GM19043 (cell line): ENCODE data around the gene ADTRP.

ENCODE experiments used
- ATAC-seq: cut with Tn5 transposase; IDR thresholded peaks from one replicate; pipeline ENCODE4 v1.9.1; 2021; ENCODE audit warnings: low read depth; ENCODE audit not compliant: unreplicated experiment

ADTRP gene

DNA sequence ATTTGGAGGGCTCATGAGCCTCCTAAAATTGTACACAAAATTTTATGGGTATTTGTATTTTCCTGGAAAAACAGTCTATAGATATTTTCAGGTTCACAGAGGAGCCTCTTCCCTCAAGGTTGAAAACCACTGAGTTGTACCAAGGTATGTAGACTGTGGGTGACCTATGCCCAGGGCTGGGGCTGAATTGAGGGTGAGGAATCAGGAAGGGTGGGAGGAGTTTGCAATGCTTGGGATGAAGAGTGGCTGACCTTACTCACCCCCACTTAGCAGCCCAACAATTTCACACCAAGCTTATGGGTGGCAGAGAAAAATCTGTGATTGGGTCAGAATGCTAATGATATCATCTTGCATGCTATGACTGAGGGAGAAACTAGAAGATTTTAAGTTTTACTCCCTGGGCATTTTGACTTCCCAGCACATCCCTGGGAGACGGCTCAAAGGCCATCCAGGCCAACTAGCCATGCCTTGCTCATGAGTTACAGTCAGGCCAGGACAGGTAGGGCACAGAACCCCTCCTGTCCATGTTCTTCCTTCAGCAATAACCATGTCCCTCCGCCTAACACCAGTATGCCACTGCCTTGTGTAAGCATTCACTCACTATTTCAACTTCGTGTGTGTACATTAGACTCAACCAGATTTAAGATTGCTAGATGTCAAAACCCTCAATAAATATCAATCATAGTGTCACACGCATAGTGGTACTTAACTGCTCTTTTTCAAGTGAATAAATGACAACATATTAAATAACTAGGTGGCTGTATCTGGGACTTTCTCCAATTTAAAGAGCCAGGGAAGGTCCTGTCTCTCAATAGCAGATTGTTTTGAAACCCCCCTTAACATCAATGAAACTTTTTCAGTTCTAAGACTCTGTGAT is 16.6 kb downstream of the ADTRP start:
- no peak for ATAC-seq

DNA sequence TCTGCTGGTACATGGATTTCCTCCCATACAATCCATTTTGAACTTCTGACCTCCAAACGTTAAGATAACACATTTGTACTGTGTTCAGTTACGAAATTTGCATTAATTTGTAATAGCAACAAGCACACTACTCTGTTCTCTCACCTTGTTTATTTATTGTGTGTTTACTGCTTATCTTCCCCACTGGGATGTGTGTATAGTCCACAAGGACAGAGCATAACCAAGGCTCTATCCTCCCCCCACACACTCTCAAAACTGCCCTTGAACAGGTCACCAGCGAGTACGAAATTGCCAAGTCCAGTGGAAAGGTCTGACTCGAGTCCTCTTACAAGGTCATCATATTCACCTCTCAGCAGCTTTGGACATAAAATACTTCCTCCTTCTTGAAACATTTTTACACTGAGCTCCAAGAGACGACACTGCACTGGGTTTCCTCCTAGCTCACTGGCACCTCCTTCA is 18.6 kb downstream of the ADTRP start:
- no peak for ATAC-seq

DNA sequence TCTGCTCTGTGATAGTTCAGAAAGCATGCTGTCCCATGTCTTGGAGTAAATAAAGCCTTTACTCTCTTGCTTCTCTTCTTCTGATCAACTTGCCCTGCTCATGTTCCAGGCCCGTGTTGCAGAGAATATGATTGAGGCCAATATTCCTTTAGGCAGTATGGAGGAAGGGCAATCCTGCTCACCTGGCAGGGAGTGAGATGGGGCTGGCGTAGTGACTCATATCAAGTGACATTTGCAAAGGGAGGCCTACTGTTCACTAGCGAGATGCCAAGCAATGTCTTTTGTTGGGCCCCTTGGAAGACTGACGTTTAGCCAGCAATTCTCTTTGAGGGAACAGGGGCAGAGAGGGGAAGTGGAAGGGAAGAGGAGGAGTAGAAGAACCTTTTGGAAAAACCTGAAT is 19.7 kb downstream of the ADTRP start:
- ATAC-seq: no peak

DNA sequence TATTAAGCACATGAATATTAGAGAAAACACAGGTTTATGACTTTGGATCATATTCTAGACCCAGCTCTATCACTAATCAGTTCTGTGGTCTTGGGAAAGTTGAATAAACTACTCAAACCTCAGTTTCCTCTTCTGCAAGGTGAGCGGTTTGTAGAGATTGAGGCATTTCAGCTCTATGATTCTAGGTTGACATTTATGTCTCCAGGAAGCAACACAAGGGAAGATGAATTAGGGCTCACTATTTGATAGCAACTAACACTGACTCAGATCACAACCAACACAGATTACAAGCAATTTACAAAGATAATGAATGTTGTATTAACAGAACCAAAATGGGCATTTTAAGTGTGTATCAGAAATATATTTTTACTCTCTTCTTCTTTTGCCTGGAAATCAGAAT is 21.9 kb downstream of the ADTRP start:
- no peak for ATAC-seq

DNA sequence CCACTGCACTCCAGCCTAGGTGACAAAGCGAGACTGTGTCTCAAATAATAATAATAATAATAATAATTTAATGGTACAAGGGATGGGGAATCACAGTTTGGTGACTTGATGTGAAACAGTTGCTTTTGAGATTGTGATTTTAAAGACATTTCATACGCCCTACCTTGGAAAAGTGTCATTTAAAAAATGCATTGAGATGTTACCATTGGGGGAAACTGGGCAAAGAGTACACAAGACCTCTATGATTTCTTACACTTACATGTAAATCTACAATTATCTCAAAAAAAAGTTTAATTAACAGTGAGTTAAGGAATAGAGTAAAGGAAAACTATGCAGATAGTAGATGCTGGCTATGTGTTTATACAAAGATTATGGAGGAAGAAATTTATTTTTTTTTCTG is 22.3 kb downstream of the ADTRP start:
- no peak for ATAC-seq

DNA sequence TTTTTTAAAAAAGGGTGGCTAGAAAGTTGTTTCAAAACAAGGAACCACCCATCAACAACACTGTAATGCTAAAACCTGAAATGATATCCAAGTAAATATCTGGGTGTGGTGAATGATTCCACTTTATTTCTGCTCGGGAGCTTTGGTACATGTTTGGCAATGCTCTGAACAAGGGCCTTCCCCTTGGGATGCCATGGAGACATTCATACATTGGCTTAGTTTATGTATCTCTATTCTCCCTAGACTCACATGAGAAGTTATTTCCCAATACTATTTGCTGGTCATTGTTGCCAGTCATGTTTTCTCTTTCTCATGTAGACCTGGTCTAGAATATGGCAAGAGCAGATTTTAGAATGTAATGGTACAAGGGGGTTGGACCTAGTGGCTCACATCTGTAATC is 22.9 kb downstream of the ADTRP start:
- ATAC-seq: no peak

DNA sequence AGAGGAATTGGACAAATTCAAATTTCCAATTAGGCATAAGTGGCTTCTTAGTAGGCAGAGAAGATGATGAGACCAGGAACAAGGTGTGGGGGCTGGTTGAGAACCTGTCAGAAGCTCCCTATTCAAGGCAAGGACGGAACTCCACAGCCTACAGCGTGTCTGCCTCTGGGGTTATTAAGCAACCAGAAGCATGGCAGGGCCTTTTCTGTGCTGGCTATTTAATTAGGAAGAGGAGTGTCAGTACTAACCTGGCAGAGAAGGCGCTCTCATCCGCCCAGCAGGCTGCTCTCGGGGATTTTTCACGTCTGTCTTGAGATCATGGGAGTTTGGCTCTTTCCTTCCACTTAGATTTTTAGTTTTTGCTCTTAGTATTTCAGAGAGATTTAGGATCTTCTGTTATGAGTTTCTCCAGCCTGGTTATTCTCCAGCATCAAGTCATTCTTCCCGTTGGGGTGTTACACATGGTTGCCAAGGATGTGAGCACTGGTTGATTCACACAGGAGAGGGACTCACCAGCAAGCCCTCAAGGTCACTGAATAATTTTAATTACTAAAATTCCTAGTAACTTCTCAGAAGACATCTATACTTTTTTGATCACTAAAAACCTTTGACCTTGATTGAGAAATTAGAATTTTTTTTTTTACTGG is 23.9 kb downstream of the ADTRP start:
- ATAC-seq: no peak

DNA sequence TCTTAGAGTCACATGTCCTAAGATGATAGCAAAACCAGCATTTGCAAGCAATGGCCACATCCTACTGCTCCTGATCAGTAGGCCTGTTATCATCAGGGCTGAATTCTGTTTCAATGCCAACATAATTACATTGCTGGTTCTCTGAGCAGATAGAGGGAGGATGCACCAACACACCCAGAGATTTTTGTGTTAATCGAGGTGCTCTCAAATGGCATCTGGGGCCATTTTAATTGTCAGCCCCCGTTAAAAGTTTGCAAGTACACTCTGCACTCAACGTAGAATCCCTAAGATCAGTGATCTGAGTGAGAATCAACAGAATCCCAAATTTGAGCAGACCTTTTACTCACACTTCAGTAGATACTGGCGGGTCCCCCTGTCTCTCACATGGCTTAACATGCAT is 24.8 kb downstream of the ADTRP start:
- no peak for ATAC-seq

DNA sequence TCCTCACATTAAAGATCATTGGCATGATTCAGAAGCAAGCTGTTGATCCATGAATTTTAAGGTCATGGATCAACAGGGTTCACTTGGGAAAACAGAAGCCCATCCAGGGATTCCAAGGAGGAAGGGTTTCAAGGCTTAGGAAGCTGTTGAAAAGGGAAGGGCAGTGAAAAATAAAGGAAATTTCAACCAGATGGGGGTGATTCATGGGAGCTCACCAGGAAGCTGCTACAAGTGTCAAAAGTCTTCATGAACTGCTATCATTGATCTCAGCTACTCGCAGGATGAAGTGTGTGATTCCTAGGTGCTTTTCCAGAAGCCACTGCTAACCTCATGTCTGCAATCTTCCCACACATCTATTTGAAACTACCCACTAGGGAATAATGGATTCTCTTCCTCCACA is 26.2 kb downstream of the ADTRP start:
- ATAC-seq: no peak

DNA sequence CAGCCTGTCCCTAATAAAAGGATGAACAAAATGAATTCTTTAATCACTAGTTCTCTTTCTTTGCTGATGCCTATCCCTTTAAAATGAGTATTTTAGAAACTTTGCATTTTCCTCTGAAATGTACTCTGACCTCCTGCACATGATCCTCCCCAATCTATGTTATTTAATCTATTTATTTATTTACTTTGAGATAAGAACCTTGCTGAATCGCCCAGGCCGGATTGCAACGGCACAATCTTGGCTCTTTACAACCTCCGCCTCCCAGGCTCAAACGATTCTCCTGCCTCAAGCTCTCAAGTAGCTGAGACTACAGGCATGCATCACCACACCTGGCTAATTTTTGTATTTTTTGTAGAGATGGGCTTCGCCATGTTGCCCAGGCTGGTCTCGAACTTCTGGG is 27.9 kb downstream of the ADTRP start:
- no peak for ATAC-seq

DNA sequence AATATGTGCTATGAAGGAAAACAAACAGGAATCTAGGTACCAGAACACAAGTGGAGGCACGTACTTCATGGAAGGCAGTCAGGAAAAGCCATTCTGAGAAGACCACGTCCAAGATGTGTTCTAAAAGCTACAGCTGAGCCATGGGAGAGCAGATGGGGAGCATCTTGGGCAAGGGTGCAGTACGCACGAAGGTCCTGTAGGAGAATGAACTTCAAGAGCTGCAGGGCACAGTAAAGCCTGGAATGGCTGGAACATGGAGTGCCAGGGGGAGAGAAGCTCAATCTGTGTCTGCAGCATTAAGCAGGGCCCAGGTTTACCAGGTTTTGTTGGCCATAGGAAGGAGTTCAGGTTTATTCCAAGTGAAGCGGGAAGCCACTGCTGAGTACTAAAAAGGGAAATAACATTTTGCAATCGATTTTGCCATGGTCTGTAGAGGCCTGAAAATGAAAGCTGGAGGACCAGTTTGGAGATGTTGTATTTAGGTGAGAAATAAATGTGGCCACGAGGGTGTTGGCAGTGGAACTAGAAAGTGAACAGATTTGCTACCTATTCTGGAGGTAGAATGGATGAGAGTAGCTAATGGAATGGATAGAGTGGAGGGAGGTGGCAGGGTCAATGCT is 29.9 kb downstream of the ADTRP start:
- no peak for ATAC-seq

DNA sequence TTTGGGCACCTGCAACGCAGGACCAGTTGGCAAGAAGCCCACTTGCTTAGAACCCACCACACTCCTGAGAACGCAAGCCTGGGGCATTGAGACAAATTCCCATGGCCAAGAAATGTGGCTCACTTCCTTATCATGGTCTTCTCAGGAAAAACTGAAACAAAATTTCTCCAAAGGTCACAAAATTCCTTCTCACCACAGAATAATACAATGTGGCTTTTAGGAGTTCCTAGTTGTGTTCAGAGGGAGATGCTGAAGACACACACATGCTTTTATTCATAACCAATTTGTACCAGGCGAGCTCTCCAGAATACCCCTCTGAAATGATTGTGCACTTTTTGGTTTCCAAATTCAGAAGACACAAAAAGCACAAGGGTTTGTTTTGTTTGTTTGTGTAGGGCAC is 31.6 kb downstream of the ADTRP start:
- no peak for ATAC-seq

DNA sequence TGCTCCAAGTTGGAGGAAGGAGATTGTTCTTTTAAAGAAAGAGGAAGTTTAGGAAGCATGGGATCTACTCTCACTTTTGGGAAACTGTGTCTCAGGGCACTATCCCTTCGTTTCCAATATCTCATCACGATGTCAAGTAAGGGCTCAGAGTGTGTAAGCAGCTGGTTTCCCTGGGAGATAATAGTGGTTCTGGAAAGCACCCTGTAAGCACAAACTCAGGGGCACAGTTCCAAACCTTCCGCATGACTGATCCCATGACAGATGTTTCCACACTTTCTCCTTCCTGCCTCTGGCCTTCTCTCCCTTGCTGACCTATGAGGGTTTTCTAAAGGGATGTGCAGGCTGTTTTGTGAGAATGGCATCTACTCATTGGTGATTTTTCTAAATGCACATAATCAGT is 33.9 kb downstream of the ADTRP start:
- ATAC-seq: no peak

DNA sequence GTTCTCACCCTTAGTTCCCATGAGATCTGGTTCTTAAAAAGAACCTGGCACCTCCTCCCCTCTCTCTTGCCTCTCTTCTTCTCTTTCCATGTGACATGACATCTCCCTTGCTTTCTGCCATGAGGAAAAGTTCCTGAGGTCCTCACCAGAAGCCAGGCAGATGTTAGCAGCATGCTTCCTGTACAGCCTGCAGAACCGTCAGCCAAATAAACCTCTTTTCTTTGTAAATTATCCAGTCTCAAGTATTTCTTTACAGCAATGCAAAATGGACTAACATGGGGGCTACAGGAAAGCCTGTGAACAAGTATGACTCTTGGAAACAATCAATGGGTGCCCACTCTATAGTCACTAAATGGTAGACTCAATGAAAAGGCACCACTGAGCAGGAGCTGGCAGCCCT is 34.5 kb downstream of the ADTRP start:
- no peak for ATAC-seq

DNA sequence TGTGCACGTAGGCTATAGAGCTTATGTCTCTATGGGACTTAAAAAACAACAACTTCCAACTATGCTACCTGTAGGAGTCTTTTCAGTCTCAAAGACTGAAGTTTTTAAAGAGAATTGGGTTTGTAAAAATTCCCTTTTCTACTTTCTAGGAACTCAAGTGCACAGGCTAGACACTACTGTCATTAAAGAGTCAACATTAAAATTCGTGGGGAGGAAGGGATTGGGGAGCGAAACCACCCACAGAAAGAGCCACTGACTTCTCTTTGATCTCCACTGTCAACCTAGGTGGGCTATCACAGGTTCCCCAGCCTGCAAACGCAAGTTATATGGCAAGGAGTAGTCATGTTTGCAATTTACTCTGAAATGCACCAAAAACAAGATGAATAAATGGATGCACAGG is 37.7 kb downstream of the ADTRP start:
- no peak for ATAC-seq

DNA sequence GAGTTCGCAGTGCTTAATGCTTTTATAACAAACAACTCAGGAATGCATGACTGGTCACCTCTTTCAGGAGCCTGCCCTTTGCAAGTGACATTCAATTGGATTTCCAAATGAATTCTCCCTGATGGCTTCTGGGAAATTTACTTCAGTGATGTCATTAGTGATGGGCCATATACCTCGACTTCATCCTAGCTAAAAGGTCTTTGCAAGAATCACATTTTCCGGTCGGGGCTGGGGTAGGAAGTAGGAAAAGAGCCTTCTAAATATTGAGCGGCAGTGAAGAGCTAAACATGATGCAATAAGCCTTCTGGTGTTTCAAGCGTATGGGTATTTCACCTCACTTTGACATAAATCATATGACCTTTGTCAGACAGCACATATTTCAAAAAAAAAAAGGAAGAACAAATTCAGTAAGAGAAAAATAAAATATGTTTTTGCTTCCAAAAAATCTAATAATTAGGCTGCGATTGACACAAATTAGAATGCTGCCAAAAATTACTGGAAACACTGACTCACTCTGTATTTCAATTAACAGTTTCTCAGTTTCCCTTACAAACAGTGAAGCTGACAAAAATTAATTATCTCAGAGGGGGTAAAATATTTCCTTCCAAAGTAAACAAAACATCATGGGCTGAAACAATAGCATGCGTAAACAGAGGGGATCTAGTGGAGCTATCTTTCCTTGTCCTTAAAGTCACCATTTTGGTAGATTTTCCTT is 39.8 kb downstream of the ADTRP start:
- ATAC-seq: no peak

DNA sequence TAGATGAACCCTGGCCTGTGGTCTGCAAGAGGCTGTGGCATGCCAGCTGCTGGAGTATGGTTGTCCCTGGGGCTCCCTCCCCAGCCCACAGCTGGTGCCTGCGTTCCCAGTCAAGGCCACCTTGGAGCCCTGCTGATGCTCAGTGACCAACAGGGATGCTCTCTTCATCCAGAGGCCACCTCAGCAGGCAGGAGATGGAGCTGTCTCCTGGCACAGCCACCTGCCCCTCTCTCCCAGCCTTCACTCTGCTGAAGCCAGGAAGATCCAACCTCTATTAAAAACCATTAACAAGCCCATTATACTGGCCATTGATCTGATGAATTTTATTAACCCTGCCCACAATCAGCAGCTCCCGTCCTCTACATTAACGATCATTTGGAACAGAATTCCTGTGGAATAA is 40.4 kb downstream of the ADTRP start:
- no peak for ATAC-seq

DNA sequence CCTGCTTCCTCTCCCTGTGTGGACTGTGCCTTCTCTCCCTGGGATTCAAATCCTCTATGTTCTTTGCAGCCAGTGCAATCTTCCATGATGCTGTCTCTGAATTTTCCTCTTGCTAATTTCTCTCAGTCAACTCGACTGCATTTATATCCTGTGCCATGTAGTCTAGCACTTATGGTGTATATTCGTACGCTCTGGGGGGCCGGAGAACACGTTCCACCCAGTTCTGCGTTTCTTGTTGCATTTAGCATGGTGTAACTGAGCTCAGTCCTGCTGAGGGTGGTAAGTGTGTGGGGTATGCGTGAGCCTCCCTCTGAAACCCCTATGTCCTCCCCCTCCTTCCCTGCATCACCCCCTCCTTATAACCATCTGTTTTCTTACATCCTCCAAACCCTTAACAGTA is 42.0 kb downstream of the ADTRP start:
- ATAC-seq: no peak

DNA sequence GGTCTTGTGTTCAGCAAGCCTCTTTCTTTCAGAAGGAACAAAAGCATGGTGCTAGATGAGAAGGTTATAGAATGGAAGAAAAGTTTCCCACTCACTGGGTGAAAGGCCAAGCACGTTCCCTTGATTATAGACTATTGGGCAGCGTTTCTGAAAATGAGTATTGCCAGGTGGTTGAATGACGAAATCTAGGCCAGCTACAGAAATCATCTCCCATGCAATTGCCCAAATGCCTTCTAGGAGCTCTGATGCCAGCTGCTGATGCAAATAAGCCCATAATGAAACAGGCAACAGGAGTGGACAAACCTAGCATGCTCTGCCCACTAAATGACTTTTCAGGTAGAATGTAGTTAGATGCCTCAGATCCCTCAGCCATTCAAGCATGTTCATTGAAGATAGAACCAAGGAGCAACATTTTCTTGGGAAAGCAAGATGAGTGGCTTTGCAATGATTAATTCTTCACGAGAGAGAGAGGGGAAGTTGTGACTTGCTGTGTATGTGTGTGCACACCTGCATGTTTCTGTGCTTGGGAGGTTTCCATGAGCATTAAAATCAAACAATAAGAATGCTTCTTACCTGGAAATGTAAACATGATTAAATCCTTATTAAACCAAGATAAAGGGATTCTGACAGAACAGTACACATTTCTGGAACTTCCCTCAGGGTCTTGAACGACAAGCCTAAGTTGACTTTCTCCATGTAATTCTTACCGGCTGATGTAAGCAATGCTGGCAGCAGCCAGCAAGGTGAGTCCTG is 43.6 kb downstream of the ADTRP start:
- ATAC-seq: no peak

DNA sequence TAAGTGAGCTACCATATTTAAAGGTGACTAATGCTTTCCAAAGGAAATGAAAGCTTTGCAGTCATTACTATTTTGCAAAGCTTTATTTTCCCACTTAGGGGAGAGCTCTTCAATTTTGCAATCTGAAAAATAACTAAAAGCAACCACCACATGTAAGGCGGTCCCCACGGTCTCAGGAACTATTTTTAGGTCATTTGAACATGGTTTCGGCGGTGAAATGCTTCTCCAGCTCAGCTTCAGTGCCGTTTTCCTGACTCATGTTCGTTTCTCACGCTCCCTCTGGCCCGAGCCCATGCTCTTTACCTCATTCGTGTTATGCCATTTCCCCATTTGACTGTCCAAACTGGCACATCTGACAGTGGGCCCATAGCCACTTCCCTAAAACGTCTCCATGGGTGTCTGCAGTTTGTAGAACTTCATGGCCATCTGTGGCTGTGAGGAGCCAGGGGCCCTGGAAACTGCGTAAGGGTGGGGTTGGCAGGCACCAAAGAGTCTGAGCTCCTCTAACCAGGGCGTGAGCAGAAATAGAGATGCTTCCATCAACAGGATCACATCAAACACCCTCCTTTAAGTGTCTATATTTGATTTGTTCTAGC is 46.5 kb downstream of the ADTRP start:
- ATAC-seq: peak; percentile 60
